ENCODE results near the gene WIPI1. TPM values are rescaled to one million over a fixed set of nuclear protein-coding genes. Genes with fewer than 3 reads are reported as not detected.

Gene WIPI1
- total RNA-seq, 1 experiment from 2014 or later: 0.43 TPM

Small RNAs within 50 kb of the gene (microRNA-seq; reads per million reads assigned to microRNA genes)
- not detected for gene MIR635

Other genes with a start within 250 kb of the WIPI1 start
- gene AMZ2, start 209.5 kb downstream of the WIPI1 start, total RNA-seq (2021): 80.4 and 105 TPM in 2 replicates
- 0.55 and 0.67 TPM in 2 replicates for gene SLC16A6, start 166.4 kb downstream of the WIPI1 start, total RNA-seq (2021)
- 1.0 and 1.9 TPM in 2 replicates for gene ARSG, start 166.0 kb downstream of the WIPI1 start, total RNA-seq (2021)
- 168 and 183 TPM in 2 replicates for gene PRKAR1A, start 54.9 kb upstream of the WIPI1 start, total RNA-seq (2021)
- not detected in 2 replicates for gene FAM20A, start 143.9 kb upstream of the WIPI1 start, total RNA-seq (2021)

Measured in A673 (cell line).